Lung (tissue), 12 donors: ENCODE measurements around the gene UNC13A. TPM values are rescaled to one million over a fixed set of nuclear protein-coding genes. Genes with fewer than 3 reads are reported as not detected.

Experiments used
- ATAC-seq: fragments of 200-7000 bp; cut with Tn5 transposase; one replicate; pipeline ENCODE4 v1.9.1; 2020; ENCODE audit warnings: moderate number of reproducible peaks; ENCODE audit not compliant: insufficient read depth, low FRiP score
- DNase-seq, 3 donors: peaks; one replicate each; pipeline ENCODE4 v3.0.0-alpha.2; 2013 to 2017
- H3K27ac ChIP-seq, 2 donors: one replicate each; pipeline ENCODE4 v1.5.1; 2013; ENCODE audit warnings: mild to moderate bottlenecking in 2 of 2, moderate library complexity in 2 of 2, control low read depth in 1 of 2, inconsistent platforms in 1 of 2, low read depth in 1 of 2, low read length in 1 of 2
- H3K27me3 ChIP-seq, 3 donors: one replicate each; pipeline ENCODE4 v1.5.1; 2013; ENCODE audit warnings: low read length in 2 of 3; ENCODE audit not compliant: control insufficient read depth in 3 of 3, insufficient read depth in 3 of 3
- H3K36me3 ChIP-seq, 4 donors: one replicate each; pipeline ENCODE4 v1.5.1; 2013; ENCODE audit warnings: low read length in 4 of 4, mild to moderate bottlenecking in 1 of 4, moderate library complexity in 1 of 4; ENCODE audit not compliant: control insufficient read depth in 4 of 4, insufficient read depth in 4 of 4
- H3K4me1 ChIP-seq, 5 donors: one replicate each; pipeline ENCODE4 v1.5.1; 2013; ENCODE audit warnings: low read length in 5 of 5, mild to moderate bottlenecking in 2 of 5, moderate library complexity in 1 of 5; ENCODE audit not compliant: control insufficient read depth in 5 of 5, insufficient read depth in 5 of 5
- H3K4me3 ChIP-seq: one replicate; pipeline ENCODE4 v1.5.1; 2013; ENCODE audit warnings: mild to moderate bottlenecking, control low read depth, moderate library complexity
- H3K9ac ChIP-seq, 2 donors: one replicate each; pipeline ENCODE4 v1.5.1; 2013; ENCODE audit warnings: low read length in 2 of 2, control low read depth in 1 of 2; ENCODE audit not compliant: insufficient read depth in 1 of 2
- H3K9me3 ChIP-seq, 4 donors: one replicate each; pipeline ENCODE4 v1.5.1; 2013; ENCODE audit warnings: low read length in 3 of 4, mild to moderate bottlenecking in 1 of 4, moderate library complexity in 1 of 4; ENCODE audit not compliant: control insufficient read depth in 4 of 4, insufficient read depth in 3 of 4
- CTCF ChIP-seq: IDR thresholded peaks from 2 replicates; pipeline ENCODE4 v1.5.1; 2012; ENCODE audit warnings: mild to moderate bottlenecking; ENCODE audit errors: control extremely low read depth, extremely low read depth
- WGBS, 2 donors: extraction: QIAGEN DNeasy Blood & Tissue Kit; methylation state at CpG; one replicate each; pipeline ENCODE4 v1.1.7; 2013; 5-methylcytosine and 5-hydroxymethylcytosine counted together
- polyA plus RNA-seq, 2 donors: library from polyadenylated mRNA; stranded (reverse); fragments of 200-250 nt; gene quantifications; one replicate each; pipeline ENCODE4 v1.2.1, GENCODE V29; 2013
- total RNA-seq, 2 donors: library from RNA; depleted of rRNA in 1 of 2; stranded (reverse); fragments of >200 nt in 1 of 2; gene quantifications; one replicate each; pipeline ENCODE4 v1.2.1, GENCODE V29; 2014 to 2021
- donor health status: control.
- donor health status: control.
- donor health status: Bipolar disorder and iron deficiency.
- donor health status: healthy.
- donor health status: DM: yes; HTN: yes; CAD: no.

The UNC13A gene
- total and polyA plus RNA-seq, 4 donors, result 0.14 to 0.31 (median 0.27) TPM

GRCh38 chr19:17721111-17721628, 33.0 kb upstream of the UNC13A start:
- Histone ChIP-seq H3K9me3 (peaks cover 0 to 2% (median 0%) of the 10 kb centered on the region in 4 donors), H3K4me1 (peaks cover 0 to 34% (median 11%) of the 10 kb centered on the region in 5 donors), H3K27ac (peak overlapping the region in 1 of 2 donors; percentile 89), H3K27me3 (no peaks in the 10 kb centered on the region), H3K4me3 (peak overlapping the region; percentile 96), H3K9ac (no peak overlapping the region), H3K36me3 (peaks cover under 1 to 27% (median 12%) of the 10 kb centered on the region in 4 donors)
- no peak for TF ChIP-seq CTCF
- ATAC-seq (no peak), DNase-seq (no peak)
- 59 to 64% methylated on average over 12 of the region's 12 CpGs for WGBS, 2 donors

DNA sequence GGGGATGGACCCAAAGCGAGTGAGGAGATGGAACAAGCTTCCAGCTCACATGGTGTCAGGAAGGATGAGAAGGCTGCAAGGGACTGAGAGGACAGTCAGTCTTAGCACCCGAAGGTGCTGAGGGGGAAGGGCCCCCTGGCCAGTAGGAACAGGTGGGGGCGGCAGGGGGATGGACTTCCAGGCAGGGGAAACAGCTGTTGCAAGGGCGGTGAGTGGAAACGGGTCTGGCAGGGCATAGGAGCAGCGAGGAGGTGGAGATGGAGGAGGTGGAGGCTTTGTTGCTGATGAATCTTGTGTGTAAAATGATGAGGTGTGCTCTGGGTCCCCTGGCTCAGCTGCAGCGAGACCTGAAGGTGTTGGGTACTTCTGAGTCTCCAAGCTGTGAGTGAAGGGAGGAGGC, 32.3 kb upstream of the UNC13A start:
- peak overlapping the region in 1 of 2 donors; percentile 66 for H3K9ac ChIP-seq
- ATAC-seq (no peak), DNase-seq (no peak)
- WGBS, 2 donors, result 15 to 16% methylated on average over 7 of the region's 7 CpGs
- peak overlapping the region; percentile 96 for H3K4me3 ChIP-seq
- H3K9me3 ChIP-seq, result peaks cover 0 to 2% (median 0%) of the 10 kb centered on the region in 4 donors
- H3K4me1 ChIP-seq, result peaks cover 0 to 34% (median 11%) of the 10 kb centered on the region in 5 donors
- TF ChIP-seq CTCF, result no peak
- peaks cover 0 to 19% (median 12%) of the 10 kb centered on the region in 4 donors for H3K36me3 ChIP-seq
- H3K27me3 ChIP-seq, result no peaks in the 10 kb centered on the region
- H3K27ac ChIP-seq, result peak overlapping the region in 1 of 2 donors; percentile 89

GRCh38 chr19:17719730-17720400, 31.7 kb upstream of the UNC13A start:
- Histone ChIP-seq H3K27ac (peak overlapping the region; percentile 72 to 89), H3K27me3 (no peaks in the 10 kb centered on the region), H3K4me1 (peaks cover 0 to 34% (median 11%) of the 10 kb centered on the region in 5 donors), H3K9ac (peak overlapping the region in 1 of 2 donors; percentile 66), H3K4me3 (peak overlapping the region; percentile 96), H3K36me3 (peaks cover 0 to 16% (median 10%) of the 10 kb centered on the region in 4 donors), H3K9me3 (peaks cover 0 to 2% (median 0%) of the 10 kb centered on the region in 4 donors)
- no peak for TF ChIP-seq CTCF
- peak; percentile 31 for ATAC-seq
- 3 to 5% methylated on average over 26 to 38 of the region's 38 CpGs for WGBS, 2 donors
- no peak for DNase-seq
